Cortex of kidney (tissue), 1 donor: ENCODE measurements around the gene TGM3.

ENCODE experiments used
- DNase-seq: peaks from one replicate; lab custom pipeline; 2025; lab: John Stamatoyannopoulos, UW

Gene TGM3

DNA sequence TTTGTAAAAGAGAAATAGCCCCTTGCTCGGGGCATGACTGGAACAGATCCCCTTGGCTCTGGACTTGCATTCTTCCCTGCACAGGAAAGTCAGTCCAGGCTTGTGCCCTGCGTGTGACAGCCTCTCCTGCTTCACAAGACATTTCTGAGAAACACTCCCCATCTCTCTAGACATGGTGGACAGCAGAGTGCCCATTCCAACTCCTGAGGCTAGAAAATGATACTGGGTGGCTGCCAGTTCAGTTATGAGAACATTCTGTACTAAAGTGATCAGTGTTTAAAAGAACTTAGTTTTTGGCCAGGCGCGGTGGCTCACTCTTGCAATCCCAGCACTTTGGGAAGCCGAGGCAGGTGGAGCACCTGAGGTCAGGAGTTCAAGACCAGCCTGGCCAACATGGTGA is 41.3 kb downstream of the TGM3 start:
- no peak for DNase-seq

DNA sequence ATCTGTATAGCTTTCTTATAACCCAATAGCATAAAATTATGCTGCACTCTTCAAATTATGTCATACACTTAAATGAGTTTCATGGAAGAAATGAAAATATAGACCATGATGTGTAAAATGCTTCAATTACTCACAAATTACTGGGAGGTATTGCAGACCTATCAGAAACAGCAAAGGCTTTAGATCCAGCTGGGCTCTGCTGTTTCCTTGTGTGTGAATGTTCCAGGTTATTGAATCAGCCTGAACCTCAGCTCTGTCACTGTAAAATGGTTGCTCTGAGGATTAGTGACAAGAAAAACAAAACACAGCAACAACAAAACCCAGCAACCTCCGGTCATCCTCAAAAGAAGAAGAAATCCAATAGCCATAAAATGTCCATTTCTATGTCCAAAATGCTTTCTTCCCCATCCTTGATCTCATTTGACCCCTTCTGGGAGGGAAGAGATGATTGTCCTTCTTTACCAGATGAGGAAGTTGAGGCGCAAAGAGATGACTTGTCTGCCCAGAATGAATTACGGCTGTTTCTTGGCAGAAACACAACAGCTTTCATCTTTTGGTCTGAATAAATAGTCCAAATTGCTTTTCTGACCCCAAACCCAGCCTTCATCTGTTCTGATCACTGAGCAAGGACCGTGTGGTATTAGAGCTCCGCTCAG is 42.7 kb downstream of the TGM3 start:
- no peak for DNase-seq

DNA sequence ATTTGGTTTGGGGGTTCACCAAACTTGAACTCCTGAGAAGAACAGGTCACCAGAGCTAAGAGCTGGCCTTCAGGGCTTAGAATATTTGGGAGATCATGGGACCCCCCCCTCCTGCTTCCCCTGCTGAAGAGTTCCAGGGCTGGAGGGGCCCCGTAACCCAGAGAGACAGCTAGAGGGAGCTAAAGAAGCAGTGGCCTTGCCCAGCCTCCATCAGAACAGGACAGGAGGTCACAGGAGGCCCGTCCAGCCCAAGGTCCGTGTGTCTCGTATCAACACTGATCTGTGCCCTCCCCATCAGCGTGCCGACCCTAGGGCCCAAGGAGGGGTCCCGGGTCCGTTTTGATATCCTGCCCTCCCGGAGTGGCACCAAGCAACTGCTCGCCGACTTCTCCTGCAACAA is 44.3 kb downstream of the TGM3 start:
- DNase-seq, result no peak

DNA sequence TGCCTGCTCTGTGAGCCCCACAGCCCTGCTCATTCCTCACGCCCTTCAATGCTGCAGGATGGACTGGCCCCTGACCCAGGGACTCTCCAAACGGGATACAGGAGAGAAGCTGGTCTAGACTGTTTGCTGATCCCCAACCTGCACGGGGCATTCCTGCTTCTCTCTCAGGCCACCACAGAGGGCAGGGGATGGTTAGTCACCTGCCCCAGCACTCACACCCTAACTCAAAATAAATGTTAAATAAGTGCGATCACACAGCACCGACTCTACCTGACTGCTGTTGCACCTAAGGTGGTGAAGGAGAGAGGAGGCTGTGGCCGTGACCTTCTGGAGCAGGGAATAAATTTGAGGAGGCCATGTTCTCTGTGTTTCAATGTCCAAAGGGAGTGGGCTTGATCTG is 45.0 kb downstream of the TGM3 start:
- DNase-seq, result no peak

DNA sequence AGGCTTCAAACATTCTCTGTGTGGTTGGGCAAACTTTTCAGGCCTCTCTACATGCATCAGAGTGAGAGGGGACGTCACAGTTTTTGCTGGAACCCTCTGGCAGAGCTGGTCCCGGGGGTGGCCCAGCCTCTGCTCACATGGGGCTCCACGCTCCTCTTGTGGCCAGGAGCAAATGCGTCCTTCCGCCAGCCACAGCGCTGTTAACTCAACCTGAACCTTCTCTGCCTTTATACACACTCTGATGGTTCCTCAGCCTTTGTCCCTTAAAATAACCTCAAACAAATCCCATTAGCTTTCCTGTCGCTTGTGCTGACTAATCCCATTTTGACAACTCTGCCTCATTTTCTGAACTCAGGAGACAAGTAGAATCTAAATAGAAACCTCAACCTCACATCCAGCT is 45.5 kb downstream of the TGM3 start:
- no peak for DNase-seq

DNA sequence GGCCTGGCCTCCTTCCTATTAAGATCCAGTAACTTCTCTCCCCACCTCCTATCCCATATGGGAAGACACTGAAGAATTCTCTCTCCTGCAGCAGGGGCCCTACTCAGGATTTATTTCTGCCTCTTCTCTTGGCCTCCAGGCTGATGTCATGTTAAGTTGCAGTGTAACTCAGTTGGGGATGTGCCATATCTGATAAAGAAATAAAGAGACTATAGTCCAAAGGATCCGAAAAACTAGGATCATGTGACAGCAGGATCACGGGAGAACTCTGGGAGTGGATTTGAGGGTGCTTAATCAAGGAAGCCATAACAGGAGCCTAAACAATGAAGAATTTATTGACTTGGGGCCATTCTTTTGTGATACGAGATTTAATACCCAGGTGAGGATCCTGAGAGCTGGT is 46.4 kb downstream of the TGM3 start:
- DNase-seq, result no peak

DNA sequence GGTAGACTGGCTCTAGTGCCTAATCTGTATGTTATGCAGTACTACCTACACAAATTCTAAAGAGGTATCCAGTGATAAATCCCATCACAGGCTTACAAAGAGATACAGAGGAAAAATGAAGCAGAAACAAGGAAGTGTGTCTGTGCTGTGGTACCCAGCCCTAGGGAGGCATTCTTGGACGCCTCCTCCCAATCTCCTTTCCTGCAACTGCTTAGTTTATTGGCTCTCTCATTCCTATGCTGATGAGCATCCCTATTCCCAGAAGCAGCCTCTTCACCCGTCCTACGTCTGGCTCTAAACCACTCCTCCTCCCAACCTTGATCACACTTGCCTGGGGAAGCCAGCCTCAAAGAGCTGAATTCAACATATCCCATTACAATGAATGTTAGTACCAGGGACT is 50.4 kb downstream of the TGM3 start:
- no peak for DNase-seq

DNA sequence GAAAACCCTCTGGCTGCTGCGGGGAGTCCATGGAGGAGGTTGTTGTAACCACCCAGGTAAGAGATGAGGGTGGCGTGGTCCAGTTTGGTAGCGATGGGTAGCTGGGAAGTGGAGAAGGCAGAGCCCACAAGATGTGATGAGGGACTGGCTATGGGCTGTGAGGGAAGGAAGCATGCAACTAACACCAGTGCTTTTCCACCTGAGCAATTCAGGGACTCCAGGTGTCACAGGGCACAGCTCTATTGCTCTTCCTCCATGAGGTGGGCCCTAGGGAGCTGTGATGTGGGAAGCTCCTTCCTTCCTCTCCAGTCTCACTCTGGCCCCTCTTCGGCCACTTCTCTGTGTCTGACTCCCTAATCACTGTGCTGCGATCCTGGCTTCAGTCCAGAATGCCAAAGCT is 52.5 kb downstream of the TGM3 start:
- no peak for DNase-seq

DNA sequence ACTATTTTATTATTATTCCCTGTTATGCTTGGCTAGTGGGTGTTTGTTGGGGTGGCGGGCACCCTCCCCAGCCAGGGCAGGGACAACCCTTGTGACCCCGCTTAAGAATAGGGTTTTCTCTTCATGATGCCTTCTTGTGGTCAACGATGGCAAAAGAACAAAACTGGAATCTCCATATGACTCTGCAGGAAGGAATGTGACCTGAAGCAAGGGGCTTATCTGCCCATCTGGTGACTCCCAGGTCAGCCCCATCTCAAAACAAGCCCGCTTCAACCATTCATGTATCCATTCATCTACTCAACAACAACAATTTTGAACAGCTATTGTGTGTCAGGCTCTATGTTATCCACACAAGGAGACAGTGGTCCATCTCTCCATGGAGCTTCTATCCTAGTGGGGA is 54.0 kb downstream of the TGM3 start:
- DNase-seq, result no peak

DNA sequence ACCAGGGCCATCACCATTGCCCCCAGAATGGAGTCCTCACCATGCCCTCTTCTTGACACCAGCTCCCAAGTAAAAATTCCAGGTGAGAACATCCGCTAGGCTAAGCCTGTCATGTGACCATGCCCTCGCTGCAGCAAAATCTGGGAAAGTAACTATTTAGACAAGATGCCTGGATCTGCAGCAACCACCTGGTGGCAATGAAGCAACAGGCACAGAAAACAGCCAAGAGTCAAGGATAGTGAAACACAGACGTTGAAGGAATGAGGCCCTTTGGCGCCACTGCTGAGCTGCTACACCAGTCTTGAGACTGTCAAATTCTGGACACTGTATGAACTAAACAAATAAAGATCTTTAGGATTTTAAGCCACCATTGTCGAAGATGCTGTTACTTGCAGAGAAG is 54.8 kb downstream of the TGM3 start:
- no peak for DNase-seq

DNA sequence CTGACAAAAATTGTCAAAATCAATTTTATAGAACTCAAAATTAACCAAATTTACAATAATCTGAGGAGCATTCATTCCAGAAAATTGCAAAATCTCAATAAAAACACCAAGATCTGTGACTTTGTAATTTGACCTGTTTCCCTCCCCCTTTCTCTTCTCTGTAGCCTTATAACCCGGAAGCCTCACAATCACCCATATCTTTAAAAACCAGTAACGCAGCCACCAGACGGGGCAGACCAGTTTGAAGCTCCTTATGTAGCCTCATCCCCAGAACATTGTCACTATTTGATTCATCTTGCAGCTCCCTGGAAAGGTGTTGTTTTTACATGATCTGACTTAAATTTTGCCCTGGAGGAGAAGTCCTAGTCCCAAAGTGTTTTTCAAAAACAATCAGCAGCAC is 57.4 kb downstream of the TGM3 start:
- no peak for DNase-seq

DNA sequence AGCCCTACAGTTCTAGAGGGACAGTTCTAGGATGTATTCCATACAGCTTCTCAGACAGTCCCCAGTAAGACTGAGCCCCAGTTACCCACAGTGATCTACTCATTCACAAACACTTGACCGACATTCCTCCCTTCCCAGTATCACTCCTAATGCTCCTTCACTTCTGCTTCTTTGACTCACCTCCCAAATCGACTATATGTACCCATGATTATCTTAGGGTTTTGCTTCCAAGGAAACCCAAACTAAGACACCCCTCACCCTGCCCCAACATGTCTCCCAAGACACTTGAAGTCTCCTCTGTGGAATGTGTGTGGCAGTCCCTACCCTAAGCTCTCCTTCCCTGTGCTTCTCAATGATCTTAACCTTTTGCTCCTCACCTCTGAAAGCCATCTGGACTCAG is 61.3 kb downstream of the TGM3 start:
- DNase-seq, result no peak

DNA sequence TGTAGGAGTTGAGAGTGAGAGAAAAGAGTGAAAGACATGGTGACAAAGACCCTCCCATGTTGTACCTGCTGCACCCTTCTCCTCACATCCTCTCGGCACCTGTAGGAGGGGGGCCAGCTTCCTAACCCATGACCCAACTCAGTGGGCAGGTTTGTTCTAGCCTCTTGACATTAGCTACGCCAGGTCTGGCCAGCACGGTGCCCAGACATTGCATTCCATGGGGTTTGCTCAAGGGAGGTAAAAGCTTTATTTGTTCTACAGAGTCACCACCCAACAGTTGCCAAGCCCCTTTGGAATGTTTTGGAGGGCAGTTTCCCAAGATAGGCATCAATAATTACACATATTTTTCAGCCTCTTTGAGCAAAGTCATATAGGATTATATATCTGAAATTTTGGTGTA is 62.2 kb downstream of the TGM3 start:
- no peak for DNase-seq

DNA sequence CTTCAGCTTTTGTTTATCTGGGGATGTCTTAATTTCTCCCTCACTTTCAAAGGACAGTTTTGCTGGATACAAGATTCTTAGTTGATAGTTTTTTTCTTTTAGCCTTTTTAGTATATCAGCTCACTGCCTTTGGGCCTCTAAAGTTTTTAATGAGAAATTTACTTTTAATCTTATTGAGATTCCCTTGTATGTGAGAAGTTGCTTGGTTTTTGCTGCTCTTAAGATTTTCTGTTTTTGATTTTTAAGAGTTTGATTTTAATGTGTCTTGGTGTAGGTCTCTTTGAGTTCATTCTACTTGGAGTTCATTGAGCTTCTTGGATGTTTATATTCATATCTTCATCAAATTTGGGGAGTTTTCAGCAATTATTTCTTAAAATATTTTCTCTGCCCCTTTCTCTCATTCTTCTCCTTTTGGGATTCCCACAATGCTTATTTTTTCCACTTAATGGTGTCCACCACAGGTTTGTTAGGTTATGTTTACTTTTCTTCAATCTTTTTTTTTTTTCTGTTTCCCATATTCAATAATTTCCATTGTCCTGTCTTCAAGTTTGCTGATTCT is 65.3 kb downstream of the TGM3 start:
- no peak for DNase-seq

DNA sequence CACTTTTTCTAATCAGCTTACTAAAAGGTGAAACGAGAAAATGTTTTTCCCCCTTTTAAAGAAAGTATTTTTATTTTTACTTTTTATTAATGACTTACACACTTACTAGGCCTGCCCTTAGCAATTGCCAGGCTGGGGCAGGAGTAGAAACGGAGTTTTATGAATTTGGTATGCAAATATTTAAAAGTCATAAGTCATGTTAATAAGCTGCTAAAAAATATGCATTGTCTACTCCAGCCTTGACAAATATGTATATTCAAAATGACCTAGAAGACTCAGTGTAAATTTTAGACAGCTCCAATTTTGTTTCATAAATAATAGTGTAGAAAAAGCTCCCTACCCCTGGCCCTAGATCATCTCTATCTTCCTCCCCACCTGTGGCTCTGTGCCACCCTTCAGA is 67.4 kb downstream of the TGM3 start:
- no peak for DNase-seq

DNA sequence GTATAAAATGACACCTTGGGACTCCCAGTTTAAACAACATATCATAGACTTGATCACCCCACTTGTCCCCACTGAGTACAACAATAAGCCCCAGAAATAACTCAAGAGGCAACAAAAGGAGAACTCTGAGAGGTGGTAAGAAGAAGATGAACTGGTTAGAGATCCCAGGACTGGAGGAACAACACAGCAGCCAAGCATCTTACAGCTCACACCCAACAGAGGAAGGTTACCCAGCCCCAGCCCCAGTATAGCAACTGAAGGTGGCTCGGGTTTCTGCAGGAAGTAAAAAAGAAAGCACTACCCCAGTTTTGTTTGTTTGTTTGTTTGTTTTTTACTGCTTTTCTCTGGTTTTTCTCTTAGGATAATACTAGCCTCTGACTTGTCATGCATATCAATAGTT is 67.8 kb downstream of the TGM3 start:
- DNase-seq, result no peak

DNA sequence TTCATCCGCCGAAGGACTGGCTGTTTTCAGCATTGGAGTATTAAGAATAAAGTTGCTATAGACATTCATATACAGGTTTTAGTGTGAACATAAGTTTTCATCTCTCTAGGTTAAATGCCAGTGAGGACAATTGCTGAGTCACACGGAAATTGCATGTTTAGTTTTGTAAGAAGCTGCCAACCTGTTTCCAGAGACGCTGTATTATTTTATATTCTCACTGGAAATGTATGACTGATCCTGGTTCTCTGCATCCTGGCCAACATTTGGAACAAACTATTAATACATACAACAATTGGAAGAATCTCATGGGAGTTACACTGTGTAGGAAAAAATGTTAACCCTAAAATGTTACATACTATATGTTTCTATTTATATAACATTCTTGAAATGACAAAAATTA is 68.2 kb downstream of the TGM3 start:
- no peak for DNase-seq

DNA sequence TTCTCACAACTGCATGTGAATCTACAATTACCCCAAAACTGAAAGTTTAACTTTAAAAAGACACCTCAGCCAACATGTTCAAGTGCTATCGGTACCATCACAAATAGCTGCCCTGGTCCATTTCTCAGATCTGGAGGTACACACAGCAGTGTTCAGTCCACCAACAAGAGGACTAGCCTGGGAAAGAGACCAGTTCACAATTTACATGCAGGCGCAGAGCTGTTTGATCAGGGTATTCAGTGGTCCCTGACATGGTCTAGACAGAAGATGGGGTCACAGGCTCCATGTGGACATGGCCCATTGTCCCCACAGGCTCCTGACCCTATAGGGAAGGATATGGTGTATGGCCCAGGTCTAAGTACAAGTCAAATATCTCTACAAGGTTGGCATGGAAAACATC is 69.3 kb downstream of the TGM3 start:
- DNase-seq, result no peak

DNA sequence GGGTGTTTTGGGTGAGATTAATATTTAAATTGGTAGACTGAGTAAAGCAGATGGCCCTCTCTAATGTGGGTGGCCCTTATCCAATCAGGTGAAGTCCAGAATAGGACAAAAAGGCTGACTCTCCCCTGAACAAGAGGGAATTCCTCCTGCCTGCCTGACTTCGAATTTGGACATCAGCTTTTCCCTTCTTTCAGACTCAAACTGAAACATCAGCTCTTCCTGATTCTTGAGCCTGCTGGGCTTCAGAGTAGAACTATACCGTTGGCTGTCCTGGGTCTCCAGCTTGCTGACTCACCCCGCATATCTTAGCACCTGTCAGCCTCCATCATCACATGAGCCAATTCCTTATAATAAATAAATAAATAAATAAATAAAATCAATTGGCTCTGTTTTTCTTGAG is 69.9 kb downstream of the TGM3 start:
- DNase-seq, result no peak

DNA sequence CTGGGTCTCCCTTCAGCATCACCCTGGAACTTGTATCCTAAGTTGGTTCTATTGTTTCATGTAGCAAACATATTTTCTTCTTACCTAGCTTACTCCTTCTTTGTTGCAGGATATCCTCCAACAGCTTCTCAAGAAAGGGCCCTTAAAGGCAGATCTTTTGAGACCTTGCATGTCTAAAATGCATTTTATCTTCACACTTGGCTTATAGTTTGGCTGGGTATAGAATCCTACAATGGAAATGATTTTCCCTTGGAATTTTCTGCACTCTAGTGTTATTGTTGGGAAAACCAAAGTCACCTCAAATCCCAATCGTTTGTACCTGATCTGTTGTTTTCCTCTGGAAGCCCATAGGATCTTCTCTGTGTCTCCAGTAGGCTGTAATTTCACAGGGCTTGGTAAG is 72.8 kb downstream of the TGM3 start:
- no peak for DNase-seq

DNA sequence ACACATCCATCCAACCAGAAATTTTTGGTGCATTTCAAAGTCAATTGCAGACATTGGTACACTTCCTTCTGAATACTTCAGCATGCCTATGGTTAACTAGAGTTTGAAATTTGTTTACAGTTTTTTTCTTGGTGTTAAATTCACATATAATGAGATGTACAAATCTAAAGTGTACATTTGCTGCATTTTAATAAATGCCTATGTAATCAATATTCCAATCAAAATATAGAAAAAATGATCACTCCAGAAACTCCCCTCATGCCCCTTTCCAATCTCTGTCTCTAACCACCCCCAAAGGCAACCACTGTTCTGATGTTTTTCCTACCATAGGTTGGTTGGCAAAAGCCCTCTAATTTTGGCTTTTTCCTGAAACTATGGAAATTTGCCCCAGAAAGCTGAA is 77.3 kb downstream of the TGM3 start:
- DNase-seq, result no peak

DNA sequence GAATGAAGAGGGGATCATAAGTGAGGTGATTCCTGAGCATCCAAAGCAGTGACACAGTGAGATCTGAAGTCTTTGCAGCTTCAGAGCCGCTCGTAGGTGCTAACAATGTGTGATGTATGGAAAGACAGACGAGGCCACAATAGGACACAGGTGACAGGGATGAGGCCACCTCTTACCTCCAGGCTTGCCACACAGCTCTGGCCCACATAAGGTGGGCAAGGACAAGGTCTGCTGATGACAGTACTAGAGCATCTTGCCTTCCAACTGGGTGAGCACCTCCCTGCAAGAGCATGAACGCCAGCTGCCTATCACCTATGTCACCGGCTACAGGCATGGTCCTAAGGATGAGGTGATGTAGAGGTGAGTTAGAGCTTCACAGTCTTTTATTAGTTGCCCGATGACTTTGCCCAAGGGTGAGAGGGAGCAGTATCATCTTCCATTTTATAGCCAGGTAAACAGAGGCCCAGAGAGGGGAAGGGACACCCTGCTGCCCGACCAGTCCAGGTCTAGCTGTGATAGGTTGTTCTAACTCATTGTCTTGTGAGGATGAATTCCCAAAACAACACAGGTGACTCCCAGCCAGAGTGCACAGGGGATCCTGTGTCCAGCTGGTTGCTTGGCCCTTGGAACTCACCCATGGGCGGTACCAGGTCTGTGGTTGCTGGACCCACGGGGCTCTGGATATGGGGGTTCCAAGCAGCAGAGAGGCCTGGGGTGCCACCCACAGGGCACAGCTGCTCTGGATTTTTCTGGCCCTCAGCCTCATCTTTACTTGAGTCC is 78.7 kb downstream of the TGM3 start:
- DNase-seq, result no peak

DNA sequence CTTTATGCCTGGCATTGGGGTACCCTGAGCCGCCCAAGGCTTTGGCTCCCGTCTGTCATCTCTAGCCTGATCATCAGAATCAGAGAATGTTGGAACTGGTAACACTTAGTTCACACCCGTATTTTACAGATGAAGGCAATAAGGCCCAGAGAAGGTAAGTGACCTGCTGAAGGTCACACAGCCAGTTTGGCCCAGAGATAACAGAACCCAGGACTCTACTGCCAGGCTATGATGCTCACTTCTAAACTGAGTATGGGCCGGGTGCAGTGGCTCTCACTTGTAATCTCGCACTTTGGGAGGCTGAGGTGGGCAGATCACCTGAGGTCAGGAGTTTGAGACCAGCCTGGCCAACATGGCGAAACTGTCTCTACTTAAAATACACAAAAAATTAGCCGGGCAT is 83.1 kb downstream of the TGM3 start:
- no peak for DNase-seq
